ENCODE results near the gene PPARGC1A.

PPARGC1A gene

GRCh38 chr4:23931489-23931830 lies 41.6 kb upstream of the PPARGC1A start:
- H3K27ac ChIP-seq: no peak overlapping the region
- TF ChIP-seq ZFX (IDR thresholded peaks at IDR 0.05) (no peak), CTCF (conservative IDR thresholded peaks at IDR 0.05) (no peak)

GRCh38 chr4:23930750-23931488 lies 41.1 kb upstream of the PPARGC1A start:
- TF ChIP-seq CTCF (conservative IDR thresholded peaks at IDR 0.05) (no peak), ZFX (IDR thresholded peaks at IDR 0.05) (no peak)
- no peak overlapping the region for H3K27ac ChIP-seq

- TF ChIP-seq ZFX (IDR thresholded peaks at IDR 0.05): no peak
- no peak for TF ChIP-seq CTCF (conservative IDR thresholded peaks at IDR 0.05)
- no peak overlapping the region for H3K27ac ChIP-seq
Observed at GRCh38 chr4:23929248-23929647, 39.4 kb upstream of the PPARGC1A start.

- H3K27ac ChIP-seq: no peak overlapping the region
- TF ChIP-seq ZFX (IDR thresholded peaks at IDR 0.05) (no peak), CTCF (conservative IDR thresholded peaks at IDR 0.05) (no peak)
Observed at GRCh38 chr4:23924556-23924955, 34.7 kb upstream of the PPARGC1A start.

- no peak for TF ChIP-seq CTCF (conservative IDR thresholded peaks at IDR 0.05)
- no peak for TF ChIP-seq ZFX (IDR thresholded peaks at IDR 0.05)
- no peak overlapping the region for H3K27ac ChIP-seq
Observed at GRCh38 chr4:23923840-23924239, 34.0 kb upstream of the PPARGC1A start.

- TF ChIP-seq CTCF (conservative IDR thresholded peaks at IDR 0.05): no peak
- H3K27ac ChIP-seq: no peak overlapping the region
Observed at GRCh38 chr4:23923141-23923540, 33.3 kb upstream of the PPARGC1A start.

GRCh38 chr4:23922541-23923111 lies 32.8 kb upstream of the PPARGC1A start:
- H3K27ac ChIP-seq: no peak overlapping the region
- TF ChIP-seq CTCF (conservative IDR thresholded peaks at IDR 0.05) (no peak), ZFX (IDR thresholded peaks at IDR 0.05) (no peak)
